ENCODE data around the gene OR2J1.
"Not testable (repeated sequence)": the region's sequence is repeated elsewhere in the genome, so short reads cannot be mapped to it uniquely, and the experiment has no call there.

Gene OR2J1

GRCh38 chr6:29099190-29099589 lies at the start of gene OR2J1:
Gene OR2J1, plus strand, starts transcription at chr6:29099490. Its CDS starts 1,453 bp downstream, at chr6:29100943.
- no peak for DNase-seq

DNA sequence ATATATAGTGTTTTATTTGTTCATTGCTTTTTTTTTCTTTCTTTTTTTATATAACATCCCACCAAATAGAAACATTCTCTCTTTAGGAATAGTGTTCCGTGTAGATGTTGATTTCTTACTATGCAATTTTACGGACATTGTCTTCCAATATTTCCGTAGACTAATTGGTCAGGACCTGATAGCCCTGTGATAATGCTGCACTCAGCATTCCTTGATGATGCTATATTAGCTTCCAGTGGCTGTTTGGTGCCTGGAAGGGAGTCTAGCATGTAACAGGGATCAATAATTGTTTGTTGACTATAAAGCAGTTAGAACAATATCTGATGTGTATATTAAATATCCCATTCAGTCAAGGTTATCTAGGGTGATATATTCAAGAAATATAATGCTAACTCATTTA lies 47.6 kb upstream of the OR2J1 start:
- DNase-seq, result no peak

DNA sequence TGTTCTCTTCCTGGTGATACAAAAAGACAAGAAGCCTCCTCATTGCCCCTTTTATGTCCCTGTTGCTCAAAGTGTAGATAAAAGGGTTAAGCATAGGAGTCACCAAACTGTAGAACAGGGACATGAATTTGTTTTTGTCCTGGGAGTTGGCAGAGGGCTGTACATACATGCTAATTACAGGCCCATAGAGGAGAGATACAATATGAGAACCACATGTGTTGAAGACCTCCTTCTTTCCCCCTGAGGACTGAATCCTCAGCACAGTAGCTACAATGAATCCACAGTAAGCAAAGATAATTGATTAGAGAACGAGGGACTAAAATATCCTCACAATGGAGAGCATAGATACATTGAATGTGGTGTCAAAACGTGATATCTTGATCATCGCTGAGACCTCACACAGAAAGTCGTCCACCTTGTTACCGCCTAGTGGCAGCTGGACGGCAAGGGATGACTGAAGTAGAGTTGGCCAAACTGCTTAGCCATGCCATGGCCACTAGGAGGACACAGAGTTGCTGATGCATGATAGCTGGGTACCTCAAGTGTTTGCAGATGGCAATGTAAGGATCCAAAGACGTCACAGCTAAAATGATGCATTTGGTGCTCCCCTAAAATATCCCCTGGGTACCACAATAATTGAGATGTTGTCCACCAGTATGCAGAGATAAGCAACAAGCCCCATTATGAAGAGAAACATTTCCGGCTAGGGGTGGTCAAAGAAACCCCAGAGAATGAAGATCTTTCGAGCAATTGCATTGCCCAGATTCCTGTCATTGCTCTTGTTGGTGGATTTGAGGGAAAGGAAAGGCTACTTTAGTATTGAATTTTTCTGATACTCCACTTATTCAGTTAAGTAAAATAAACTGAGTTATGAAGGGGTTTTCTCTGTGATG lies 27.2 kb upstream of the OR2J1 start:
- no peak for DNase-seq

DNA sequence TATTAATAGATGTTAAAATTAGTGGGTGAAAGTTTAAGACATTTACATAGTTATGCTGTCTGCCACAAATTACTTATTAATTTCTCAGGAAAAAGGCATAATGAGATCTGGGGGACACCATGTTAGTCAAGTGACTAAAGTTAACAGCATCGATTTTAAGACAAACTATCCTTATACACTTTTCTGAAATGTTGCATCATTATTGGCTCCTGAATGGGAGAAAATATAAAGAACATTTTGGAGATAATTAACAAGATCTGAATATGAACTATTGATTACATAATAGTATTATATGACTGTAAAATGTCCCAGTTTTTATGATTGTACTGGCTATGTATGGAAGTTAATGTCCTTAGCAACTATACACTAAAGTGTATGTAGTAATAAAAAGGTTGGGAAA lies 20.1 kb upstream of the OR2J1 start:
- DNase-seq, result no peak

- DNase-seq, result no peak
Observed at GRCh38 chr6:29081312-29081711, 18.0 kb upstream of the OR2J1 start.

GRCh38 chr6:29082457-29082856 lies 16.8 kb upstream of the OR2J1 start:
- no peak for DNase-seq

DNA sequence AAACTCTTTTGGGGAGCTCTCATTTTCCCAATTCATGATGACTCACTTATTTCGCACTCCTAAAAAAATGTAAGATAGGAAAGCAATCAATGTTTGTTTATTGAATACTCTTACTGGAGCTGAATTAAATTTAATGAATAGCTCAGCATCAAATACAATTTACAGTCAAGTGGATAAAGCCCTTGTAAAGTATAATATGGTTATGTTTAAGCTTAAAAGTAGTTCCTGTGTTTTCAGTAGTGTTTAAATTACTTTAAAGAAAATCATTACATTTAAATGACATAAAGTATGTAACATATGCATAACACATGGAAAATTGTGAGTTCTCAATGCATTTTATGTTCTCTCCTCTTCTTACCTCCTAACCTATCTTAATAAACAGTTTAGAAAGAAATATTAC lies 12.1 kb upstream of the OR2J1 start, which contains the start of gene OR2B3:
Gene OR2B3 (minus strand): TSS at position 101 of the 400 bp plus-strand sequence. CDS start 65 bp downstream, at position 36.
- DNase-seq, result no peak

GRCh38 chr6:29092957-29093356 lies 6.3 kb upstream of the OR2J1 start:
- DNase-seq, result no peak

DNA sequence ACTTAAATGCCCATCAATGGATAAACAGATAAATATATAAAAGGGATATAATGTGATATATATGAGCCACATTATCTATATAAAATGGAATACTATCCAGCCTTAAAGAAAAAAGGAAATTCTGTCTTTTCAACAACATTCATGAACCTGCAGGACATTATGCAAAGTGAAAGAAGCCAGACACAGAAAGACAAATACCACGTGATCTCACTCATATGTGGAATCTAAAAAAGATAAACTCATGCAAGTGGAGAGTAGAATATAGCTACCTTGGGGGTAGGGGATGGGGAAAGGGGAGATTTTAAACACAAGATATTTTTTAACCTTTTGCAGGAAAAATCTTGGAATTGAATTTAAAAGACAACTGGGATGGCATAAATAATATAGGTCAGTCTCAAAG lies 1.5 kb upstream of the OR2J1 start:
- DNase-seq, result no peak

DNA sequence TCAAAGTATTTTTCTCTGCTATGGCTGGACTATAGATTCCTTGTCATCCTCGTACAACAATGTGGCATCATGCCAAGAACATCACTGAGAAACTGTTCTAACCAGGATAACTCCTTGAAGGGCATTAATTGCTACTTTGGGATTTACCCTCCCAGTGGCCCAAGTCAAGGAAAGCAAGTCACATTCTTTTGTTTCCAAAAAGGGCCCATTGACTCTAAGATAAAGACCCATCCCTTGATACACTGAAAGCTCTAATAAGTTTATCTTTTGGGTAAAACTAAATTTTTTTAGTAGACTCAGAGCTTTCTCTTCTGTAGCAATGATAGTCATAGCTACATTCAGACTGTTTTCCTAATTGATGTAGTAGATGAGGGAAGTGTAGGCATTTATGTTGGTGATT lies 8.5 kb downstream of the OR2J1 start, which contains the start of gene OR2J3:
Gene OR2J3 (plus strand): TSS at position 301 of the 400 bp plus-strand sequence. CDS start 3,833 bp downstream, outside the sequence.
- DNase-seq, result no peak

- no peak for DNase-seq
Observed at GRCh38 chr6:29112135-29112534, 12.8 kb downstream of the OR2J1 start.

- not testable (repeated sequence) for DNase-seq
Observed at GRCh38 chr6:29114964-29115363, 15.7 kb downstream of the OR2J1 start.

- no peak for DNase-seq
Observed at GRCh38 chr6:29129326-29130012, 30.2 kb downstream of the OR2J1 start.

DNA sequence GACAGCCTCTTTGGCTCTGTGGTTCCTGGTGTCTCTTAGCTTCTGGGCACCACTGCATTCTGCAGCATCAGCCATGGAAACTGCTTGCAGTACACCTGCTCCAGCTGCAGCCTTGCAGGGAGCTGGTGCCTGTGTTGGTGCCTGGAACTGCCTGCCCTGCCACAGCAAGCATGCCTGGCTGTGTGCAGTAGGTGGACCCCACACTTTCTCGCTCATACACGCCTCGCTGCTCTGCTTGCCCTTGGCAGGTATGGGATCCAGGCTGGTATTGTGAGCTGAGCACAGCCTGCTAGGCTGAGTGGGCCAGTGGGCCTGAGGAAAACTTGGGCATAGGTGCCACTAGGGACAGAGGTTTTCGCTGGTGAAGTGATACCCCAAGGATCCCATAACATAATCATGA lies 31.4 kb downstream of the OR2J1 start:
- DNase-seq, result no peak

- DNase-seq, result no peak
Observed at GRCh38 chr6:29131691-29132090, 32.4 kb downstream of the OR2J1 start.

- no peak for DNase-seq
Observed at GRCh38 chr6:29137724-29138123, 38.4 kb downstream of the OR2J1 start.

DNA sequence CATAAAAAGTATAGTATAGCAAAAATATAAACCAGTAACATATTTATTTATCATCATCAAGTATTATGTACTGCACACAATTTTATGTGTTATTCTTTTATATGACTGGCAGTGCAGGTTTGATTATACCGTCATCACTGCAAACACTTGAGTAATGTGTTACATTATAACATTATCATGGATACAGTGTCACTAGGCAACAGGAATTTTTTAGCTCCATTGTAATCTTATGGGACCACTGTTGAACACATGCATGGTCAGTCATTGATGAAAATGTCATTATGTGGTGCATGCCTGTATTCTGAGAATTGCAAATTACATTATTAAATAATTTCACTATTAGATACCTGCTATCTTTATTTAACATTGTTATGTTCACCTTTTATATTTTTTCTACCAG lies 42.3 kb downstream of the OR2J1 start:
- DNase-seq, result no peak

GRCh38 chr6:29142309-29142708 lies 43.0 kb downstream of the OR2J1 start:
- no peak for DNase-seq

GRCh38 chr6:29146179-29146578 lies 46.9 kb downstream of the OR2J1 start:
- no peak for DNase-seq

GRCh38 chr6:29147074-29147473 lies 47.8 kb downstream of the OR2J1 start:
- no peak for DNase-seq

GRCh38 chr6:29149444-29149843 lies 50.2 kb downstream of the OR2J1 start:
- DNase-seq, result not testable (repeated sequence)
